Duodenal mucosa (tissue), 2 donors: ENCODE data around the gene KRTAP10-5.

ENCODE experiments used
- H3K27ac ChIP-seq: one replicate; pipeline ENCODE4 v1.7.0; 2013; ENCODE audit warnings: low read depth, low read length
- H3K27me3 ChIP-seq, 2 donors: one replicate each; pipeline ENCODE4 v1.7.0; 2013; ENCODE audit warnings: low read length in 2 of 2, control low read depth in 1 of 2; ENCODE audit not compliant: insufficient read depth in 2 of 2, control insufficient read depth in 1 of 2
- H3K36me3 ChIP-seq, 2 donors: one replicate each; pipeline ENCODE4 v1.7.0; 2013; ENCODE audit warnings: low read length in 2 of 2, control low read depth in 1 of 2; ENCODE audit not compliant: insufficient read depth in 2 of 2, control insufficient read depth in 1 of 2
- H3K4me1 ChIP-seq, 2 donors: one replicate each; pipeline ENCODE4 v1.7.0; 2013; ENCODE audit warnings: low read length in 2 of 2, control low read depth in 1 of 2; ENCODE audit not compliant: insufficient read depth in 2 of 2, control insufficient read depth in 1 of 2
- H3K4me3 ChIP-seq, 2 donors: one replicate each; pipeline ENCODE4 v1.7.0; 2013; ENCODE audit warnings: low read length in 2 of 2, low read depth in 1 of 2
- H3K9ac ChIP-seq, 2 donors: one replicate each; pipeline ENCODE4 v1.7.0; 2013; ENCODE audit warnings: low read length in 2 of 2, low read depth in 1 of 2
- H3K9me3 ChIP-seq, 2 donors: one replicate each; pipeline ENCODE4 v1.7.0; 2013; ENCODE audit warnings: low read length in 2 of 2, control low read depth in 1 of 2; ENCODE audit not compliant: control insufficient read depth in 1 of 2

The KRTAP10-5 gene

GRCh38 chr21:44537930-44538911 is 42.2 kb downstream of the KRTAP10-5 start:
- Histone ChIP-seq H3K27ac (no peak overlapping the region), H3K9ac (no peak overlapping the region), H3K9me3 (peaks cover 0 to 10% of the 10 kb centered on the region in 2 donors), H3K4me3 (no peak overlapping the region), H3K36me3 (no peaks in the 10 kb centered on the region), H3K27me3 (no peaks in the 10 kb centered on the region), H3K4me1 (no peaks in the 10 kb centered on the region)

DNA sequence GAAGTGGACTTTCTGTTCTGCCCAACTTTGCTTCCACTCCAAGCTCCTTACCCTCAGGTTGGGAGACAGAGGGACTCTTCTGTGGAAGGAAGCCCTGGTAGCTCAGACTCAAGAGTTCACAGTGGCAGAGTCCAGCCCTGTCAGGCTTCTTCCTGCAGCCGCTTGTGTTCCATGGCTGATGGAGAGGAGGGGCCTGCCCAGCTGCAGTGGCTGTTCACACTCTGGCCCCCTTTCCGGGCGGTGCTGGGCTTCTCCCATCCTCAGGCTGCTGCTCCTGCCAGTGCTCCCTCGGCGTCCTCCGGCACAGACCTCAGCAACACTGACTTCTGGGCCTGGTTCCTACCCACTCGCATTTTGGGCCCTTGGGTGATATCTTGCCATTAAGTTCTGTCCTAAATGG is 44.4 kb downstream of the KRTAP10-5 start:
- Histone ChIP-seq H3K9ac (no peak overlapping the region), H3K27ac (no peak overlapping the region), H3K4me1 (no peaks in the 10 kb centered on the region), H3K9me3 (no peaks in the 10 kb centered on the region), H3K4me3 (no peak overlapping the region), H3K36me3 (no peaks in the 10 kb centered on the region), H3K27me3 (no peaks in the 10 kb centered on the region)

DNA sequence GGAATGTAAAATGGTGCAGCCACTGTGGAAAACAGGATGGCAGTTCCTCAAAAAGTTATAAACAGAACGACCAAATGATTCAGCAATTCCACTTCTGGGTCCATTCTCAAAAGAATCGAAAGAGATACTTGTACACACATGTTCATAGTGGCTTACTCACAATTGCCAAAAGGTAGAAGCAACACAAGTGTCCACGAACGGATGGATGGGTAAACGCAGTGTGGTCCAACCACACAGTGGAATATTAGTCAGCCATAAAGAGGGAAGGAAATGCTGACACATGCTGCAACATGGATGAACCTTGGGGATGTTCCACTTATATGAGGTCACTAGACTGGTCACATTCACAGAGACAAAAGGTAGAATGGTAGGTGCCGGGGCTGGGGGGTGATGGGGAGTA is 45.7 kb downstream of the KRTAP10-5 start:
- Histone ChIP-seq H3K9me3 (no peaks in the 10 kb centered on the region), H3K27me3 (peaks cover 0 to 6% of the 10 kb centered on the region in 2 donors), H3K36me3 (no peaks in the 10 kb centered on the region), H3K9ac (no peak overlapping the region), H3K4me3 (no peak overlapping the region), H3K27ac (no peak overlapping the region), H3K4me1 (no peaks in the 10 kb centered on the region)

DNA sequence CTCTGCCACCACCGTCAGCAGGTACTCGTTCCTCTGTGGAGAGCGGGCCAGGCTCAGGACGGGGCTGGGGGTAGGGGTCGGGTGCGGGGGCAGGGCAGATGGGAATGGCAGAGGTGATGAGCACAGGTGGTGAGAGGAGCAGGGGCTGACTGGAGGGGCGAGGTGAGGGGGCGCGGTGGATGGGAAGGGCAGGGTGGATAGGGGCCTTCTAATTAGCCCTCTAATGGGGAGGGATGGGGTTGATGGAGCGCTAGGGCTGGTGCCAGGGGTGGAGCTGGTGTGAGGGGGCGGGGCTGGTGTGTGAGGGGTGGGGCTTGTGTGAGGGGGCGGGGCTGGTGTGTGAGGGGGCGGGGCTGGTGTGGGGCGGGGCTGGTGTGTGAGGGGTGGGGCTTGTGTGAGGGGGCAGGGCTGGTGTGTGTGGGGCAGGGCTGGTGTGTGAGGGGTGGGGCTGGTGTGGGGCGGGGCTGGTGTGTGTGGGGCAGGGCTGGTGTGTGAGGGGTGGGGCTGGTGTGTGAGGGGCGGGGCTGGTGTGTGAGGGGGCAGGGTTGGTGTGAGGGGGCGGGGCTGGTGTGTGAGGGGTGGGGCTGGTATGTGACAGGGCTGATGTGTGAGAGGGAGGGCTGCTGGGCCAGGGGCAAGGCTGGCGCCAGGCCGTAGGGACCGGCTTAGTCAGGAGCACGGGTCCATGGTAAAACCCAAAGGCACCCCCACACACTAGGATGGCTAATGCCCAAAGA is 46.3 kb downstream of the KRTAP10-5 start:
- Histone ChIP-seq H3K4me1 (no peaks in the 10 kb centered on the region), H3K4me3 (no peak overlapping the region), H3K9ac (no peak overlapping the region), H3K27ac (no peak overlapping the region), H3K9me3 (no peaks in the 10 kb centered on the region), H3K36me3 (no peaks in the 10 kb centered on the region), H3K27me3 (peaks cover 0 to 6% of the 10 kb centered on the region in 2 donors)

DNA sequence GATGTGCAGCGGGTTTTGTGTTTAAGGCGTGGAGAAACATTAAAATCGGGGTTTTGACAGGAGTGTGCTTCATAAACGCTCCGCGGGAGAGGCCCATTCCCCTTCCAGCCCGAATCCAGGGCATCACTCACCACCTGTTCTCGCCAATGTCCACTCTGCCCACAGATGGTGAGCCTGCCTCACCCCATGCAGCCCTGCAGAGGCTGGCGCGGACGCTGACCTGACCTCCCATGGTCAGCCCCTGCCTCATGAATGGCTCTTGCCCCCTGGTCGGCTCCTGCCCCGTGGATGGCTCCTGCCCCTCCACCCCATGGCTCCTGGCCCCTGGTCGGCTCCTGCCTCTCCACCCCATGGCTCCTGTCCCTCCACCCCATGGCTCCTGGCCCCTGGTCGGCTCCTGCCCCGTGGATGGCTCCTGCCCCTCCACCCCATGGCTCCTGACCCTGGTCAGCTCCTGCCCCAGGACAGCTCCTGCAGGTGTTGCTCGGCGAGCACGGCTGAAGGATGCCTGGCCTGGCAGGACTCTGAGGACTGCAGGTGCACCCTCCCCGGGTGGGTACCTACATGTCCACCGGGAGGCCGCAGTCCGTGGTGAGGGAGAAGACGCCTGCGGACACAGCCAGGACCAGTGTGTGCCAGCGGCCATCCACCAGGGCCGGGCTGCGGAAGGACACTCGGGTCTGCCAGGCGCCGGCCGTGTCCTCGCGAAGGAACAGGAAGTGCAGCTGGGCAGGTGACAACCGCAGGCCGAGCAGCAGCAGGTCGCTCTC is 47.1 kb downstream of the KRTAP10-5 start:
- H3K4me1 ChIP-seq: no peaks in the 10 kb centered on the region
- H3K4me3 ChIP-seq: no peak overlapping the region
- no peaks in the 10 kb centered on the region for H3K9me3 ChIP-seq
- peaks cover 0 to 6% of the 10 kb centered on the region in 2 donors for H3K27me3 ChIP-seq
- no peak overlapping the region for H3K9ac ChIP-seq
- no peak overlapping the region for H3K27ac ChIP-seq
- no peaks in the 10 kb centered on the region for H3K36me3 ChIP-seq

- H3K4me3 ChIP-seq: no peak overlapping the region
- no peak overlapping the region for H3K9ac ChIP-seq
- H3K36me3 ChIP-seq: no peaks in the 10 kb centered on the region
- H3K4me1 ChIP-seq: no peaks in the 10 kb centered on the region
- H3K27ac ChIP-seq: no peak overlapping the region
- peaks cover 0 to 6% of the 10 kb centered on the region in 2 donors for H3K27me3 ChIP-seq
- H3K9me3 ChIP-seq: no peaks in the 10 kb centered on the region
Measured at GRCh38 chr21:44532712-44533111, 47.7 kb downstream of the KRTAP10-5 start.

DNA sequence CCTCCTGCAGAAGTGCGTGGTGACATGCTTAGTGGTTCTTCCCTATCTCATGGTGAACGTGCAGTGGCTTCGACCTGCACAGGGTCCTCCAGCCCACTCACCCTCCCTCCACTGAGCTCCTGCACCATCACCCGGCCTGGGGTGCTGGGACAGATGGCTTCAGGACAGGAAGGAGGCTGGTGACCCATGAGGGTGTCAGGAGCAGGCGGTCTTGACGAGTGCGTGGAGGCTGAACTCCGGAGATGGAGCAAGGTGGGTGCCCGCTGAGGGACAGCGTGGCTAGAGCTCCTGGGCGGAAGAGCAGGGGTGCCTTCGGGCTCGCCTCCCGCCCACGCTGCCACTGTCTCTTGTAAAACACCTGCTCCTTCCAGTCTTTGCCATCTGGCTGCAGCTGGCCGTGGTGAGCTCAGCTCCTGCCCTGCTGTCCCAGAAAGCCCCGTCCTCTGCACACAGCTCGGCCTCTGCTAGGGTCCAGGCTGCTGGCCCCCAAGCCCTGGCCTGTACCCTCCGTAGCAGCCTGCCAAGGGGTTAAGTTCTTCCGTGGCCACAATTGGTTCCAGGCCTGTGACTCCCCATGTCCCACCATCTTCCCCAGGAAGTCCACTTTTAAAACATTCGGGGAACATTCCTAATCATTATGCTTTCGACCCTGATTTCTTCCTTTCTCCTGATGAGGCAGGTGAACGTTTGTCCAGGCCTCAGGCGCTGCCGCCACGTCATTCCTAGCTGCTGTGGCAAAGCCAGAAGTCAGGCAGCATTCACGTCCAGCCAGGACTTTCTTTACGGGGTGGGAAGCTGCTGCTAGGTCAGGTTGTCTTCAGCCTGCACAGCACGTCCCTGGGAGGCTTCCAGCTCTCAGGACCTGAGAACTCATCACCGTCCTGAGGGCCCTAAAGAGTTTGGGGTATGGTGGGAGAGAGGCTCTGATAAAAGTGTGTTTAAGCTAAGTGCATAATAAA is 48.5 kb downstream of the KRTAP10-5 start:
- Histone ChIP-seq H3K27ac (no peak overlapping the region), H3K9me3 (no peaks in the 10 kb centered on the region), H3K4me3 (no peak overlapping the region), H3K9ac (no peak overlapping the region), H3K4me1 (no peaks in the 10 kb centered on the region), H3K27me3 (peaks cover 0 to 6% of the 10 kb centered on the region in 2 donors), H3K36me3 (no peaks in the 10 kb centered on the region)

- H3K9me3 ChIP-seq: no peaks in the 10 kb centered on the region
- H3K4me3 ChIP-seq: no peak overlapping the region
- no peaks in the 10 kb centered on the region for H3K4me1 ChIP-seq
- peaks cover 0 to 6% of the 10 kb centered on the region in 2 donors for H3K27me3 ChIP-seq
- H3K36me3 ChIP-seq: no peaks in the 10 kb centered on the region
- H3K9ac ChIP-seq: no peak overlapping the region
- no peak overlapping the region for H3K27ac ChIP-seq
Measured at GRCh38 chr21:44530903-44531605, 49.4 kb downstream of the KRTAP10-5 start.
